ENCODE data around the gene RABIF.
"Not testable (repeated sequence)": the region's sequence is repeated elsewhere in the genome, so short reads cannot be mapped to it uniquely, and the experiment has no call there.

The RABIF gene

DNA sequence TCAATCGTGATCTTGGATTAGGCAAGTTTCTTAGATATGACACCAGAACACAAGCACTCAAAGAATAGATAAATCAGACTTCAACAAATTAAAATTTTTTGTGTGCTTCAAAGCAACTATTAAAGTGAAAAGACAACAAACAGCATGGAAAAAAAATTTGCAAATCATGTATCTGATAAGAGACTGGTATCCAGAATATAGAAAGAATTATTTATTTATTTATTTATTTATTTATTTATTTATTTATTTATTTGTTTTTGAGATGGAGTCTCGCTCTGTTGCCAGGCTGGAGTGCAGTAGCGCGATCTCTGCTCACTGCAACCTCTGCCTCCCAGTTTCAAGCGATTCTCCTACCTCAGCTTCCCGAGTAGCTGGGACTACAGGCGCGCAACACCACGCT lies 59.7 kb downstream of the RABIF start:
- DNase-seq, result not testable (repeated sequence)

Data from NCI-H748 treated with DMSO at 0.1 percent for 48 hours (cell line).